GM18505 (cell line): Measurements from ENCODE around the gene GPATCH4.
"Not testable (repeated sequence)": the region's sequence is repeated elsewhere in the genome, so short reads cannot be mapped to it uniquely, and the experiment has no call there.

Experiments used
- ATAC-seq: cut with Tn5 transposase; IDR thresholded peaks from one replicate; pipeline ENCODE4 v1.9.1; 2021; ENCODE audit not compliant: unreplicated experiment
- POLR2A ChIP-seq: IDR thresholded peaks from 4 replicates; pipeline ENCODE4 v1.6.1; 2011; ENCODE audit warnings: borderline replicate concordance; ENCODE audit not compliant: insufficient read depth, insufficient read length; ENCODE audit errors: extremely low read depth

GPATCH4 gene

GRCh38 chr1:156640842-156641706 is 39.8 kb upstream of the GPATCH4 start:
- no peak for TF ChIP-seq POLR2A
- ATAC-seq: no peak

GRCh38 chr1:156639601-156640101 is 38.4 kb upstream of the GPATCH4 start:
- TF ChIP-seq POLR2A: no peak
- ATAC-seq: no peak

- no peak for TF ChIP-seq POLR2A
- ATAC-seq: no peak
These were observed 37.1 kb upstream of the GPATCH4 start for GRCh38 chr1:156638189-156638985.

GRCh38 chr1:156632355-156632754 is 31.1 kb upstream of the GPATCH4 start:
- TF ChIP-seq POLR2A: no peak
- ATAC-seq: no peak

GRCh38 chr1:156631152-156631551 is 29.9 kb upstream of the GPATCH4 start:
- ATAC-seq: not testable (repeated sequence)

- TF ChIP-seq POLR2A: no peak
- ATAC-seq: no peak
These were observed 28.7 kb upstream of the GPATCH4 start for GRCh38 chr1:156629823-156630449.

GRCh38 chr1:156627313-156627880 is 26.1 kb upstream of the GPATCH4 start:
- TF ChIP-seq POLR2A: no peak
- no peak for ATAC-seq

- no peak for TF ChIP-seq POLR2A
- ATAC-seq: no peak
These were observed 24.8 kb upstream of the GPATCH4 start for GRCh38 chr1:156626079-156626438.

GRCh38 chr1:156625436-156626078 is 24.3 kb upstream of the GPATCH4 start:
- ATAC-seq: no peak
- no peak for TF ChIP-seq POLR2A

- no peak for ATAC-seq
- no peak for TF ChIP-seq POLR2A
These were observed 23.6 kb upstream of the GPATCH4 start for GRCh38 chr1:156624814-156625435.

- no peak for TF ChIP-seq POLR2A
- no peak for ATAC-seq
These were observed 22.9 kb upstream of the GPATCH4 start for GRCh38 chr1:156623946-156624813.
